ENCODE measurements around the gene ABCD4.
"Not testable (repeated sequence)": the region's sequence is repeated elsewhere in the genome, so short reads cannot be mapped to it uniquely, and the experiment has no call there.

The ABCD4 gene

DNA sequence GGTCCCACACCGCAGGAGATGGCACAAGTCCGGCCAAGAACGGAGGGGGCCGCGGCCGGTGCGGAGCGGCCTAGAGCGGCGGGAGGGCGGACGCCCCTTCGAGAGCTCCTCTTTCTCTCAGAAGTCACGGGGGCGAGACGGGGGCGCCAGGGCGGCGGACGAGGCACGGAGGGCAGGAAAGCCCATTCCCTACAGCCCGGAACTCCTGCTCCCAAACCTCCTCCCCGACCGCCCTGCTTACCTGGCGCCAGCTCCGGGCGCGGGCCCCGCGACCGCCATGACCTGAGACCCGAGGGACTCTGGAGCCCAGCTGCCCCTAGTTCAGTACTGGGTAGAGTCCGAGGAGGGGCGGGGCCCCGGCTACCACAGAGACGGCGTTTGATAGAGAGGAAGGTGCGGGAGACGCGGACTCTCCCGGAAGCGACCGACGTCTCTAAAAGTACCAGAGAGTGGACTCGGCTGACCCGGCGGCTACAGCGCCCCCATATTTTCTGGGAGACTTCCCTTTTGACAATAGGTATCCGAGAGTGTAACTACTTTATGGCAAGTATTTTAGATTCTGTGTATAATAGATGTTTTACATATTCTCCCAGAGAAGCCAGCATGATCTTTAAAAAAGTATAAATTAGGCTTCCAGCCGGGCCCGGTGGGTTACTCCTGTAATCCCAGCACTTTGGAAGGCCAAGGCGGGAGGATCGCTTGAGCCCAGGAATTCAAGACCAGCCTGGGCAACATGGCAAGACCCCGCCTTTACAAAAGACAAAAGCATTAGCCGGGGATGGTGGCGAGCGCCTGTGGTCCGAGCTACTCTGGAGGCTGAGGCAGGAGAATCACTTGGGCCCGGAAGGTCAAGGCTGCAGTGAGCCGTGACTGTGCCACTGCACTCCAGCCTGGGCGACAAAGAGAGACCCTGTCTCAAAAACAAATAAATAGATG lies at the start of gene ABCD4:
Gene ABCD4, minus strand, starts transcription at position 301 of the 936 bp plus-strand sequence. Its CDS starts 22 bp downstream, at position 279.
- DNase-seq = peak; percentile 63

DNA sequence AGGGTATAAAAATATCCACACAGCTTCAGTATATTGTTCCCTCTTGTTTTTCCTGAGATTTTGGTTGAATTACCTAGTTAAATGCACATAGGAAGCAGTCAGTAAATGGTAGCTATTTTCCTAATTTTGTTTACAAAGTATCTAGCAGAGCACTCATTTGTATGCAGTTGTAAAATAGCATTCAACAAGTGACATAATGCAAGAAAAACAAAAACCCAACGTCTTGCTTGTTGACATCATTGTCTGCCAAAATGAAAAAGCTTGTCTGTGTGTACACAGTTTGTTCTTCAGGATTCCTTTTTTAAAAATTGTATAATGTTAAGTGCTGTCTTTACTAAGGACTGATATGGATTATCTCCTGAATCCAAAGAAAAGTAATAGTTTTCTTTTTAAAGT lies 48.2 kb upstream of the ABCD4 start:
- no peak for DNase-seq

DNA sequence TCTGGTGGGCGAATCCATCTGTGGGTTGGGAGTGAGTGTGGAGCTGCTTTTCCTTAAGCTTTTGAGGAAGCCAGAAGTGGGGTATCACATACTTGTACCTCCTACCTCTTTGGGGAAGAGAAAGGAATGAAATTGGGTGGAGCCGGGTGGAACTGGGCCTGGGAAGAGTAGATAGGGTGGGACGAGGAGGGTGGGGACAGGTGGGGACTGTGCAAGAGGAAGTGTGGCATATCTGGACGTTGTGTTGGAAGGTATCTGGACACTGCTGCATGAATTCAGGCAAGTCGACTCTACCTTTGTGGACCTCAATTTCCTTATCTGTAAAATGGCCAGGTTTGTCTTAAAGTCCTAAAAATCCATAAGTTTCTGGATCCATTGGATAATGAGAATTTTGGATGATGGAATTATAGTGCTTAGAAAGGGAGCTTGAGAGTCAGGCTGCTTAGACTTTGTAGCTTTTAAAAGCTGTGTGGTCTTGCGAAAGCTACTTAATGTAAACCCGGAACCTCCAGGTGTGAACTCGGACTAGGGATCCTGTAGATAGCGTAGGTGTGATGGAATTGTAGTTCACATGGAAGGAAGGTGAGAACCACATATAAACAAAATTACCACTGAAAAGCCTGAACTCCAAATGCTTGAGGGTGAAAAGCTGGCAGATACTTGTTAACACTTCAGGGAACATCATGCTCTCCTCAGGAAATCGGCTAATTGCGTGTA lies 47.6 kb upstream of the ABCD4 start:
- DNase-seq = no peak

DNA sequence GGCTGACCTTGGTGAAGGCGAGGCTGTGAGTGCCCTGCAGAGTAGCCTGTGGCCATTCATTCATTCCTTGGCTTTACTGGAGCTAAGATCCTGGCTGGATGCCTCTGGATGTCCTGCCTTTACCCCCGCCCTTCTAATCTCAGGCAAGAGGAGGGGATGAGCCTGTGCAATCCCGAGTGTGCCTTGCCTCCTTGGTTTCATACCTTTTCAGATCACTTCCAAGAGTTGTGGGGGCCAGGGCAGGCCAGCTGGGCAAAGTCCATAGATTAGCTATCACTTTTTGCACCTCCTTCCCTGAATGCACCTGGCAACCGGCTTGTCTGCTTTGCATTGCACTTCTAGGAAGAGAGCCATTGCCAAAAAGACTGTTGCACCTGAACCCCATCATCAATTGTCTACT lies 47.0 kb upstream of the ABCD4 start:
- no peak for DNase-seq

DNA sequence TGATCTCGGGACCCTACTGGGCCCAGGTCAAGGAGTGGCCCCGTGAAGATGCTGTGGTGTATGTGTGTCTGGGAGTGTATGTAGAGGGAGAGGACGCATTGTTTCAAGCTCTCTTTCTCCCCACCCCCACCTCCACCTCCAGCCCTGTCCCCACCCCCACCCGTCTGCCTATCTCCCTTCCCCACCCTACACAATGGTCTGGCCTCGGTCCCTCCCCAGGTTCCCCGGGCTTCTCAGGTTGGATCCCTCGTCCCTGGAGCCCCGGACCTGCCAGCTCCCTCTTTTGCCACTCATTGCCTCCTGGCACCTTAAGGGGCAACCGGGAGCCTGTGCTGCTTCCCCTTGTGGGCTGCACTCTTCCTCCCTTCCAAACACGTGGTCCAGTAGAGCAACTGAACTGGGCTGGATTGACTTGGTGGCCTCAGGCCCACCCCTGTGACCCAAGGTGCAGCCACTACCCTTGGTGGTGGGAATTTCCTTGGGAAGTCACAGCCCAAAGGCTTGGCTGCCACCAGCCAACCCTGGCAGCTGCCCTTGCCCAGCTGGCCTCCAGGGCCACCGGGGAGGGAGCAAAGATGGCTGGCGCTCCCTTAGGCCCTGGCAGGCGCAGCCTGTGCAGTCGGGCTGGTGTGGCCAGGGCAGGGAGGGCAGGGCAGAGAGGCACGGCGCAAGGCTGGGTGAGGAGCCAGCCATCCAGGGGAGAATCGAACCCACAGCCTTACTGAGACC lies 46.2 kb upstream of the ABCD4 start:
- DNase-seq = no peak

DNA sequence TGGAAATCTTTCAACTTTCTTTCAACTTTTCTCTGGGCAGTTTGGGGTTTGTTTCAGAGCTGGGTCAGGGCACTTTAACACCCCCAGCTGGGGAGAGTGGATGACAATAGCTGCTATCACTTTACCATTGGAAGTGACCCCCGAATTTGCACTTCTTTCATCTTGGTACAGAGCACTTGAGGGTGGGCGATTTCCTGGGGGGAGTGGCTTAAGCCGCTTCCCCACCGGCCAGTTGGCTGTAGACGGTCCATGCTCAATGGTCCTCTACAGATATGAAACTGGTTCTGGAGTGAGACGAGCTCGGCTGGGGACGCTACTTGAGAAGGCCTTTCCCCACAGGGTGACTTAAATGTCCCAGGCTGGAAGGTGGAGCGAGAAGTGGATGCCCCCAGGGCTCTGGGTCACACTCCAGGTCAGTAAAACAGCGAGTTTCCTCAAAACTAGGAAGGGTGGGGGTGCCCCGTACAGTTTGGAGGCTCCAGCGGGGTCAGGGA lies 45.6 kb upstream of the ABCD4 start, which contains the start of gene VRTN:
Gene VRTN, plus strand, starts transcription at position 231 of the 494 bp plus-strand sequence. CDS start 8,313 bp downstream, outside the sequence.
- DNase-seq = no peak

DNA sequence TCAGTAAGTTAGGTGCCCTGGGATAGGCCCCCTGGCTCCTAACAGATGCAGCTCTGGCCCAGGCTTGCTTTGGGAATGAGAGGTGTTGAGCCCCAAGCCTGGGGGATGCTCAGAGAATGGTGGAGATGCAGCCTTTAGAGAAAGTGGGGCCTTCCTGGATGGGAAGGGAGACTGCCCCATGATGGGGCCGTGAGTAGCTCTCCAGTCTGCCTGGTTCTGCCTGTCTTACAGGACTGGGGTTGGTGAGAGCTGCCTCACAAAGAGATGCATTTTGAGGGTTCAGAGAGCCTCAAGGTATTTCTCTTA lies 45.0 kb upstream of the ABCD4 start:
- DNase-seq = no peak

DNA sequence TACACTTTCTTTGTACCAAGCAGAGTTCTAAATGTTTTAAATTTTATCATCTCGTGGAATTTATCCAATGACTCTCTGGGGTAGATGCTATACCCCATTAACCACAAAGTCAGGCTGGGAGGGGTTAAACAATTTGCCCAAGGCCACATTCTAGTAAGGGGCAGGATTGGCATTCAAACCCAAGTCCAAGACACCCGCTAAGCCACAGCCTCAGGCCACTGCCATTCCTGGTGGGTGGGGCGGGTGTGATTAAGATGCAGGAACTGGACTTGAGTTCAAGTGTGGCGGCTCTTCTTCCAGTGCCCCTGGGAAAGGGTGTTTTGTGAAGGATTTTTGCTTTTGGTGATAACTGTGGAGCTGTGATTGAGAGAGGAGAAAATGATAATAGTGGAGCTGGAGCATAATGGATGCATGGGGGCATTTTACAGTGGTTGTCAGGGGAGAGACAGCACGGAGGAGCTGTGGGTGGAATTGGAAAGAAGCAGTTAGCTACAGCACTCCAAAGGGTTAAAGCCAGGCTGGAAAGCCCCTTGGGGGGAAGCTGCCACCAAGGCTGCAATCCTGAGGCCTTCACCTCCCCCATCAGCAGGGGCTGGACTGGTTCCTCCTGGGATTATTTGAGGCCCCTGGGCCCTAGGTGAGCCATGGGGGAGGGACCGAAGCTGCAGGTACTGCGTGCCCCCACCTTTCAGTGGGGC lies 44.5 kb upstream of the ABCD4 start:
- DNase-seq = no peak

DNA sequence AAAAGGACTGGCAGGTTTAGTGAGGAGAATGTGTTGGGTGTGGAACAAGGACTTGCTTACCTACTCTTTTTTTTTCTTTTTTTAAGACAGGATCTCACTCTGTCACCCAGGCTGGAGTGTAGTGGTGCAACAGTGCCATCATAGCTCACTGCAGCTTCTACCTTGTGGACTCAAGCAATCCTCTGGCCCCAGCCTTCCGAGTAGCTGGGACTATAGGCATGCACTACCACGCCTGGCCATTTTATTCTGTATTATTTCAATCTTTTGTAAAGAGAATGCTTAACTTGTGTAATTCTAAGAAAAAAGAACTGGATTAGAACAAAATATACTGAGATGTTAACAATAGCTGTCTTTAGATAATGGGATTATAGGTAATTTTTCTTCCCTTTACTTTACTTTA lies 43.6 kb upstream of the ABCD4 start:
- DNase-seq = no peak

DNA sequence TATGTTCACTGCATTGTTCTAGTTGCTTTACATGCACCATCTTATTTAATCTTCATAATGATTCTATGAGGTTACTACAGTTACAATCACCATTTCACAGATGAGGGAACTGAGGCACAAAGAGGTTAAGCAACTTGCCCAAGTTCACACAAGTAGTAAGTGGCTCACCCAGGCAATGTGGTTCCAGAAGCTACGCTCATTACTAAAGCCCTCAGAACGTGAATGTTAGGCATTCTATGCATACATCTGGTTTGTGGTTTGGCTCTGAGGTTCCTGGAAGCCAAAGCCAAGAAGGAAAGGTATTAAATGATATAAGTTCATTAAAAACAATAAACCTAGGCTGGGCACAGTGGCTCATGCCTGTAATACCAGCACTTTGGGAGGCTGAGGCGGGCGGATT lies 31.2 kb upstream of the ABCD4 start:
- DNase-seq = peak; percentile 16

DNA sequence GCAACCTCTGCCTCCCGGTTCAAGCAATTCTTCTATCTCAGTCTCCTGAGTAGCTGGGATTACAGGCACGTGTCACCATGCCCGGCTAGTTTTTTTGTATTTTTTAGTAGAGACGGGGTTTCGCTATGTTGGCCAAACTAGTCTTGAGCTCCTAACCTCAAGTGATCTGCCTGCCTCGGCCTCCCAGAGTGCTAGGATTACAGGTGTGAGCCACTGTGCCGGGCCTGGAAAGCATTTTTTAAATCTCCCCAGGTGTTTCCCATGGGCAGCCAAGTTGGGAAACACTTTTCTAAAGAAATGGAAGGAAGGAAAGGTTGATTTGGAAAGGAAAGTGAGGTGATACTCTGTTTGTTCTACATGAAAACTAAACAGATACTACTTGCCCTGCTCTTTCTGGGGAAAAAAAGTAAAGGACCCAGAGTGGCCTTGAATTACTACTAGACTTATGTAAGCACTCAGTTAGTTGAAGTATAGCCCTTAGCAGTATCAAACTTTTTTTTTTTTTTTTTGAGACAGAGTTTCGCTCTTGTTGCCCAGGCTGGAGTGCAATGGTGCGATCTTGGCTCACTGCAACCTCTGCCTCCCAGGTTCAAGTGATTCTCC lies 27.3 kb upstream of the ABCD4 start:
- not testable (repeated sequence) for DNase-seq

DNA sequence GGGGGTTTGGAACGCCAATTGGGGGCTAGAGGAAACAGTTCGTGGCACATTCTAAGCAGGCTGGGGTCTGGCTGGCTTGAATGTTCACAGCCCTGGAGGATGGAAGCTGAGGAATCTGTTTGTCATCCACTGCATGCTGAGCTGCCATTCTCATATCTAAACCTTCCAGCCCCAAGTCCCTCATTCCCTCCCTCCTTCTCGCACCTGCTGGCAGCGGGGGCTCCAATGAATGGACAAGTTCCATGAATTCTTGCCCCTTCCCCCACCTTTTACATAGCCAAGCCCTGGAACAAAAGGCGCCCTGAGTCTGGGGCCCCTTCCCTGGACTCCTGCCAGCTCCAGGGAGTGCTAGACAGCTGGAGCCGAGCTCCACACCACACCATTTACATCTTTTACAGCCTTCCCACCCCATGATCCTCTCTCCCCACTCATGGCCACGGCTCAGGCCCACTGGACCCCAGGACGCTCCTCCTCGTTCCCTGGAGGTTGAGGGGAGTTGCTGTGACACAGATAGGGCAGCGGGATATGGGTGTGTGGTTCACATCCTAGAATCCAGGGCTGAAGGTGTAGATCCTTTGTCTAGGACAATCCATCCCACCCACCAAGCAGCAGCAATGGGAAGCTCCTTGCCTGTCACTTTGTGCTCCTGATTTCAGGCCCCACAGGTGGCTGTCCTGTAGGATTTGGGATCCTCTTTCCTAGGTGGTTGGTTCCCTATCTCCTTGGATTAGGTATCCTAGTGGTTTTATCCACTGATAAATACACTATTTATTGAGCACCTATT lies 23.8 kb upstream of the ABCD4 start:
- no peak for DNase-seq

DNA sequence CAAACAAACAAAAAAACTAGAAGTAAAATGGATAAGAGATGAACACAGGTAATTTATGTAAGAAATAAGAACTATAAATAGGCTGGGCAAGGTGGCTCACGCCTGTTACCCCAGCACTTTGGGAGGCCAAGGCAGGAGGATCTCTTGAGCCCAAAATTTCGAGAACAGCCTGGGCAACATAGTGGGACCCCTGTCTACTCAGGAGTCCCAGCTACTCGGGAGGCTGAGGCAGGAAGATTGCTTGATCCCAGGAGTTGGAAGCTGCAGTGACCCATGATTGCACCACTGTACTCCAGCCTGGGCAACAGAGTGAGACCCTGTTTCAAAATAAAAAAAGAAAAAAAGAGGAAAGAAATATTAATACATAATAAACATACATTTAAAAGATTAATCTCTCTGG lies 22.7 kb upstream of the ABCD4 start:
- DNase-seq = no peak

DNA sequence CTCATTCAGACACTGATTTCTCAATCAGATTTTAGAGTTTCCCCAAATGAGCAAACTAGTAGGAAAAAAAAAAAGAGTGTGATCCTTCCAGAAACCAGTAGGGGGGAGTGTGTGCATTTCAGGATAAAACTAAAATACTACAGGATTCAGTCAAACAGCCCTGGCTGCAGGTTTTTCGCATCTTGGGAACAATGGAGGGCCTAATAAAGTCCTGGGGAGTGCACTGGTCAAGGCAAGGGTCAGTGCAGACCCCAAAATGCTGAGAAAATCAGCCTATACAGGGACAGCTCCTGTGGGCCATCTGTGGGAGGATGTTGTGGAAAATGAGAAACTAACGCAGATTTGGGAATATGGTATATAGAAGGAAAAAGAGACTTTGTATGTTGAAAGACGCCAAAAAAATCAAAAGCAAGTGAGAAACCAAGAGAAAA lies 22.2 kb upstream of the ABCD4 start:
- peak; percentile 1 for DNase-seq

DNA sequence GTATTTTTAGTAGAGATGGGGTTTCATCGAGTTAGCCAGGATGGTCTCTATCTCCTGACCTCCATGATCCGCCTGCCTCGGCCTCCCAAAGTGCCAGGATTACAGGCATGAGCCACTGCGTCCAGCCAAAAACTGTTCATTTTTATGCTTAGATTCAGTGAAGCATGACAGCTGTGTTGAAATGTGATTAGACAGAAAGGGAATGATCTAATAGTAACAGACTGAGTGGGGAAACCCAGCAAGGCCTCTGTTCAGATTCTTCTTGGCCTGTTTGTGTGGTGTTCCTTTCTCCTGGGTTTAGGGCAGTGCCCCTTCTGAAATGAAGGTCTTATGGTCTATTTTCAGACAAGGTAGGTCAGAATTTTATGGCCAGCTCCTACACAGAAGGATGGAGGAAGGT lies 11.8 kb upstream of the ABCD4 start:
- DNase-seq = no peak

DNA sequence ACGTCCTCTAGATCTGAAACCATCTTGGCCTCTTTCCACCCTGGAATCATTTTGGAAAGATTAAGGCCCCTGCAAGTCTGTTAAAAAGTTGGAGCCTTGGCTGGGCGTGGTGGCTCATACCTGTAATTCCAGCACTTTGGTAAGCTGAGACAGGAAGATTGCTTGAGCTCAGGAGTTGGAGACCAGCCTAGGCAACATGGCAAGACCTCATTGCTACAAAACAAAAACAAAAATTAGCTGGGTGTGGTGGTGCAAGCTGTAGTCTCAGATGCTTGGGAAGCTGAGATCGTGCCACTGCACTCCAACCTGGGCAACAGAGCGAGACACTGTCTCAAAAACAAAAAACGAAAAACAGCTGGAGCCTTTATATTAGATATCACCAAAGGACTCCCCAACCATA lies 10.9 kb upstream of the ABCD4 start:
- no peak for DNase-seq

DNA sequence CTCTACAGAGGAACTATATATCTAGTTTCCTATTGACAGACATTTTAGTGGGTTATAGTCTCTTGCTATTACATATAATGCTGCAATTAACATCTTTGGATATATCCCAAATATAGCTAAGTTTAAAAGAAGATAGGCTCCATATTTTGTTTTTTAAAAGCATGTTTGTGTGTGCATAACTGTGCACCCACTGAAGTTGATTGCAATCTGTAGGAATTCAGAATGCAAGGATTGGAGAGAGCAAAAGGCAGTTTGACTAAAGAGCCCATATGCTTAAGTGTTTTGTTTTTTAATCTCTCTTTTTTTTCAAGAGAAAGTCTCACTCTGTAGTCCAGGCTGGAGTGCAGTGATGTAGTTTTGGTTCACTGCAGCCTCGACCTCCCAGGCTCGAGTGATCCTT lies 9.4 kb upstream of the ABCD4 start:
- no peak for DNase-seq

DNA sequence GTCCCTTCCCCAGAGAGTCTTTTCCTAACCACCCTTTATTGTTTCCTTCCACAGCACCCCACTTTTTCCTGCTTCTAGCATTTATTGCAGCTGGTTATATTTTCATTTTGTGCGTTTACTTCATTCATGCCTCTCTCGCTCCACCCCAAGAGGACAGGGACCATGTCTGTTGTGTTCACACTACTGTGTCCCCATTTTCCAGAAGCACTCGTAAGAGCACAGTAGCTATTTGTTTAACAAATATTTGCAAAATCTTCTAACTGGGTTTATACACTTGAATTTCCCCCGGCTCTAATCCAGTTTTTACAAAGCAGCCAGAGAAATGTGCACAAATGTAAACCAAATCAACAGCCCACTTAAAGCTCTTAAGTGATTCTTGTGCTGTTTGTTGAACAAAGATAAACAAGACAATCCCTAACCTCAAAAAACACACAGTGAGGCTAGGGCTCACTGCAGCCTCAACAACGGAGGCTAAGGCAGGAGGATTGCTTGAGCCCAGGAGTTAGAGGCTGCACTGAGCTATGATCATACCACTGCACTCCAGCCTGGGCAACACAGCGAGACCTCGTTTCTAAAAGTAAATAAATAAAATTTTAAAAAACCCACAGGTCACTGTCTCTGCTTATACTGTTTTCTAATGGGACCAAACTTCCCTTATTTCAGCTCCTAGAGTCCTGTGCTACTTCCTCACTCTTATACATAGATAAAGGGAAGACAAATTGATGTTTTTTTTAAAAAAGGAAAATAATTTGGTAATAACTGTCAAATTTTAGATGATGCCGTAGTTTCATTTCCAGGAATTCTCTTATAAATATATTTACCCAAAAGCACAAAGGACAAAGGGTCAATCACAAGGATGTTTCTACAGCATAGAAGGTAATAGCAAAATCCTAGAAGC lies 6.6 kb upstream of the ABCD4 start:
- DNase-seq = no peak

DNA sequence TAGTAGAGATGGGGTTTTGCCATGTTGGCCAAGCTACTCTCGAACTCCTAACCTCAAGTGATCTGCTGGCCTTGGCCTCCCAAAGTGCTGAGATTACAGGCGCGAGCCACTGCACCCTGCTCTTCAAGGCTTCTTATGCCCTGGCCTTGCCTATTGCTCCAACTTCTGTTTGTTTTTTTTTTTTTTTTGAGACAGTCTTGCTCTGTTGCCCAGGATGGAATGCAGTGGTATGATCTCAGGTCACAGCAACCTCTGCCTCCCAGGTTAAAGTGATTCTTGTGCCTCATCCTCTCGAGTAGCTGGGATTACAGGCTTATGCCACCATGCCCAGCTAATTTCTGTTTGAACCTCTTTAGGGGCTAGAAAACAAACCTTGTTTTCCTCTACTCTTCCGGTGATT lies 6.0 kb upstream of the ABCD4 start:
- DNase-seq = no peak

DNA sequence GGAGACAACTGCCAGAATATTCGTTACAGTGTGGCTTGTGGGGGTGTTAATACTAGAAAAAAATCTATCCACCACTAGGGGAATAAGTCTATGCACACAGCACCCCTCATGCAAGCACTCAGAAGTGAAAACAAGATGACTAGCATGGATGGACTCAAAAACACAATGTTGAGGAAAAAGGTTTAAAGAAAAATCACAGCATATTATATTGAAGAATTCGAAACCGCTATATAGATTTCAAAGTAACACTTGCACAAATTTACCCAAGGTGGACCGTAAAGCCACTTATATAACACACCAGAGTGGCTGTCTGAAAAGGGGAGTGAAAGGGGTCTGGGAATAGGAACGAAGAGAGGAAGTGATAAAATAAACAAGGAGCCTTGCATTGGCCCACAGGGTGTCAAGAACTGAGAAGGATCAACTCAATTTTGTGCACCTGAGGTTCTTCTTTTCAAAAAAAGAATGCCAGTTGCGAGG lies 544 bp downstream of the ABCD4 start:
- peak; percentile 18 for DNase-seq

All from amniotic stem cell (primary cell).